ENCODE results near the gene VWA8. TPM values are rescaled to one million over a fixed set of nuclear protein-coding genes. Genes with fewer than 3 reads are reported as not detected.

The VWA8 gene
- total and polyA plus RNA-seq, 2 of the 13 experiments (the other 11 are each of a cell fraction or from before 2014, with no cell fraction given) = 9.1 to 17.3 TPM

GRCh38 chr13:41648314-41648935 is 312.5 kb downstream of the VWA8 start (continued):
- no peak for TF ChIP-seq ZNF850 (CRISPR knock-in tag; conservative IDR thresholded peaks at IDR 0.05)
- no peak for TF ChIP-seq ZNF619 (CRISPR knock-in tag; IDR thresholded peaks at IDR 0.05)
- TF ChIP-seq MED1 (CRISPR knock-in tag; IDR thresholded peaks at IDR 0.05) = peak; percentile 79
- TF ChIP-seq CEBPB (IDR thresholded peaks at IDR 0.05; ENCODE audit: borderline replicate concordance, low read depth, low read length) = peak; percentile 54; the same call in 1 of the 2 replicates
- no peak for TF ChIP-seq KDM1A (CRISPR knock-in tag; IDR thresholded peaks at IDR 0.05)
- TF ChIP-seq PLRG1 (conservative IDR thresholded peaks at IDR 0.05) = no peak
- no peak for TF ChIP-seq GZF1 (CRISPR knock-in tag; IDR thresholded peaks at IDR 0.05)
- TF ChIP-seq ZNF274 (CRISPR knock-in tag; IDR thresholded peaks at IDR 0.05) = no peak
- TF ChIP-seq ZBED4 (CRISPR knock-in tag; IDR thresholded peaks at IDR 0.05; ENCODE audit: borderline replicate concordance) = no peak; the same call in 1 of the 2 replicates
- no peak for TF ChIP-seq MBD4 (IDR thresholded peaks at IDR 0.05; ENCODE audit: borderline replicate concordance, low read length)
- TF ChIP-seq SMARCE1 (IDR thresholded peaks at IDR 0.05; ENCODE audit: borderline replicate concordance) = no peak
- TF ChIP-seq HNF4G (IDR thresholded peaks at IDR 0.05; ENCODE audit: borderline replicate concordance, low read depth, low read length) = no peak
- TF ChIP-seq HNF4G (CRISPR knock-in tag; IDR thresholded peaks at IDR 0.05; ENCODE audit: borderline replicate concordance, low read depth) = no peak
- no peak for TF ChIP-seq SNAPC5 (CRISPR knock-in tag; IDR thresholded peaks at IDR 0.05; ENCODE audit: borderline replicate concordance)
- TF ChIP-seq TCF12 (IDR thresholded peaks at IDR 0.05) = no peak
- TF ChIP-seq TCF12 (CRISPR knock-in tag; IDR thresholded peaks at IDR 0.05) = no peak
- TF ChIP-seq ZNF749 (CRISPR knock-in tag; IDR thresholded peaks at IDR 0.05; ENCODE audit: borderline replicate concordance) = no peak
- TF ChIP-seq KDM6A (CRISPR knock-in tag; IDR thresholded peaks at IDR 0.05; ENCODE audit: low read depth) = peak; percentile 63; the same call in 1 of the 2 replicates
- peak; percentile 35; the same call in 1 of the 2 replicates for TF ChIP-seq SIX1 (CRISPR knock-in tag; IDR thresholded peaks at IDR 0.05; ENCODE audit: borderline replicate concordance)
- no peak for TF ChIP-seq BRCA1 (CRISPR knock-in tag; IDR thresholded peaks at IDR 0.05)
- no peak for TF ChIP-seq NKX3-1 (CRISPR knock-in tag; IDR thresholded peaks at IDR 0.05)
- no peak for TF ChIP-seq SOX6 (IDR thresholded peaks at IDR 0.05)
- peak; percentile 98 for TF ChIP-seq SOX6 (CRISPR knock-in tag; IDR thresholded peaks at IDR 0.05)
- no peak for TF ChIP-seq PRMT3 (CRISPR knock-in tag; IDR thresholded peaks at IDR 0.05; ENCODE audit: borderline replicate concordance, low read depth)
- TF ChIP-seq SRF (IDR thresholded peaks at IDR 0.05; ENCODE audit: low read depth, low read length) = peak; percentile 33; the same call in 1 of the 2 replicates
- TF ChIP-seq ZFP1 (CRISPR knock-in tag; IDR thresholded peaks at IDR 0.05) = 0 out of 2 replicates have a peak, but pooled peaks have one; percentile 54
- peak; percentile 76 for TF ChIP-seq FOXO1 (CRISPR knock-in tag; IDR thresholded peaks at IDR 0.05)
- TF ChIP-seq ZNF121 (CRISPR knock-in tag; IDR thresholded peaks at IDR 0.05) = no peak
- TF ChIP-seq FLYWCH1 (CRISPR knock-in tag; IDR thresholded peaks at IDR 0.05) = no peak
- peak in 1 of 2 experiments; percentile 54; a peak in 1 of 4 replicates for TF ChIP-seq NR2F1 (CRISPR knock-in tag; IDR thresholded peaks at IDR 0.05)
- TF ChIP-seq ZNF383 (CRISPR knock-in tag; IDR thresholded peaks at IDR 0.05; ENCODE audit: borderline replicate concordance) = no peak
- TF ChIP-seq ZMYM3 (CRISPR knock-in tag; IDR thresholded peaks at IDR 0.05) = no peak
